ENCODE measurements around the gene BSN. TPM values are rescaled to one million over a fixed set of nuclear protein-coding genes. Genes with fewer than 3 reads are reported as not detected.

Gene BSN
- total RNA-seq, 2 experiments from 2014 or later, result 0.03 to 0.27 TPM

- CTCF ChIA-PET (ENCODE audit: unreplicated experiment), result no interaction called here
- Histone ChIP-seq H3K79me2 (ENCODE audit: insufficient read depth, low read depth, low read length) (no peaks in the 10 kb centered on the region), H3K9me3 (ENCODE audit: low read length) (no peaks in the 10 kb centered on the region), H3K36me3 (ENCODE audit: insufficient read depth, low read length) (no peaks in the 10 kb centered on the region), H4K20me1 (ENCODE audit: insufficient read depth, low read length) (no peaks in the 10 kb centered on the region), H3K4me3 (ENCODE audit: low read depth, low read length, poor library complexity, severe bottlenecking) (no peak overlapping the region), H2AFZ (ENCODE audit: low read length) (no peak overlapping the region), H3K4me1 (ENCODE audit: insufficient read depth, low read length, poor library complexity, severe bottlenecking) (no peaks in the 10 kb centered on the region), H3K4me2 (ENCODE audit: low read length) (no peak overlapping the region), H3K9me2 (ENCODE audit: insufficient read depth, low read length) (no peaks in the 10 kb centered on the region), H3K27ac (ENCODE audit: low read depth, low read length, poor library complexity, severe bottlenecking) (no peak overlapping the region)
- TF ChIP-seq, protein P1, sequence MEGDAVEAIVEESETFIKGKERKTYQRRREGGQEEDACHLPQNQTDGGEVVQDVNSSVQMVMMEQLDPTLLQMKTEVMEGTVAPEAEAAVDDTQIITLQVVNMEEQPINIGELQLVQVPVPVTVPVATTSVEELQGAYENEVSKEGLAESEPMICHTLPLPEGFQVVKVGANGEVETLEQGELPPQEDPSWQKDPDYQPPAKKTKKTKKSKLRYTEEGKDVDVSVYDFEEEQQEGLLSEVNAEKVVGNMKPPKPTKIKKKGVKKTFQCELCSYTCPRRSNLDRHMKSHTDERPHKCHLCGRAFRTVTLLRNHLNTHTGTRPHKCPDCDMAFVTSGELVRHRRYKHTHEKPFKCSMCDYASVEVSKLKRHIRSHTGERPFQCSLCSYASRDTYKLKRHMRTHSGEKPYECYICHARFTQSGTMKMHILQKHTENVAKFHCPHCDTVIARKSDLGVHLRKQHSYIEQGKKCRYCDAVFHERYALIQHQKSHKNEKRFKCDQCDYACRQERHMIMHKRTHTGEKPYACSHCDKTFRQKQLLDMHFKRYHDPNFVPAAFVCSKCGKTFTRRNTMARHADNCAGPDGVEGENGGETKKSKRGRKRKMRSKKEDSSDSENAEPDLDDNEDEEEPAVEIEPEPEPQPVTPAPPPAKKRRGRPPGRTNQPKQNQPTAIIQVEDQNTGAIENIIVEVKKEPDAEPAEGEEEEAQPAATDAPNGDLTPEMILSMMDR (conservative IDR thresholded peaks at IDR 0.05; ENCODE audit: low read length), result no peak
- no peak for TF ChIP-seq EZH2phosphoT487 (IDR thresholded peaks at IDR 0.05; ENCODE audit: borderline replicate concordance, low read depth, low read length)
- BruUV-seq (replicated peaks), result no TSS peak
- no peak for DNase-seq (ENCODE audit: low spot score)
- intact Hi-C loops (cut with micrococcal nuclease; ENCODE audit: unreplicated experiment), result no loop called here
- POLR2A ChIA-PET, result interaction anchor here (0.5 kb wide), 1 partner anchor 216 kb away, joined by 3 read pairs; no protein-coding TSS in a partner anchor
Measured at GRCh38 chr3:49652903-49653415, 98.7 kb downstream of the BSN start.

- H3K4me1 ChIP-seq (ENCODE audit: insufficient read depth, low read length, poor library complexity, severe bottlenecking), result no peaks in the 10 kb centered on the region
- no peak for DNase-seq (ENCODE audit: low spot score)
- no peaks in the 10 kb centered on the region for H3K9me3 ChIP-seq (ENCODE audit: low read length)
- no peaks in the 10 kb centered on the region for H4K20me1 ChIP-seq (ENCODE audit: insufficient read depth, low read length)
- no peak overlapping the region for H3K27ac ChIP-seq (ENCODE audit: low read depth, low read length, poor library complexity, severe bottlenecking)
- H3K79me2 ChIP-seq (ENCODE audit: insufficient read depth, low read depth, low read length), result no peaks in the 10 kb centered on the region
- no peak overlapping the region for H3K4me2 ChIP-seq (ENCODE audit: low read length)
- H2AFZ ChIP-seq (ENCODE audit: low read length), result no peak overlapping the region
- BruUV-seq (replicated peaks), result no TSS peak
- CTCF ChIA-PET (ENCODE audit: unreplicated experiment), result no interaction called here
- POLR2A ChIA-PET, result no interaction called here
- no peaks in the 10 kb centered on the region for H3K36me3 ChIP-seq (ENCODE audit: insufficient read depth, low read length)
- no peak overlapping the region for H3K4me3 ChIP-seq (ENCODE audit: low read depth, low read length, poor library complexity, severe bottlenecking)
- no peaks in the 10 kb centered on the region for H3K9me2 ChIP-seq (ENCODE audit: insufficient read depth, low read length)
- intact Hi-C loops (cut with micrococcal nuclease; ENCODE audit: unreplicated experiment), result no loop called here
- TF ChIP-seq, protein P1 (conservative IDR thresholded peaks at IDR 0.05; ENCODE audit: low read length), result no peak
Measured at GRCh38 chr3:49653621-49654020, 99.3 kb downstream of the BSN start.

DNA sequence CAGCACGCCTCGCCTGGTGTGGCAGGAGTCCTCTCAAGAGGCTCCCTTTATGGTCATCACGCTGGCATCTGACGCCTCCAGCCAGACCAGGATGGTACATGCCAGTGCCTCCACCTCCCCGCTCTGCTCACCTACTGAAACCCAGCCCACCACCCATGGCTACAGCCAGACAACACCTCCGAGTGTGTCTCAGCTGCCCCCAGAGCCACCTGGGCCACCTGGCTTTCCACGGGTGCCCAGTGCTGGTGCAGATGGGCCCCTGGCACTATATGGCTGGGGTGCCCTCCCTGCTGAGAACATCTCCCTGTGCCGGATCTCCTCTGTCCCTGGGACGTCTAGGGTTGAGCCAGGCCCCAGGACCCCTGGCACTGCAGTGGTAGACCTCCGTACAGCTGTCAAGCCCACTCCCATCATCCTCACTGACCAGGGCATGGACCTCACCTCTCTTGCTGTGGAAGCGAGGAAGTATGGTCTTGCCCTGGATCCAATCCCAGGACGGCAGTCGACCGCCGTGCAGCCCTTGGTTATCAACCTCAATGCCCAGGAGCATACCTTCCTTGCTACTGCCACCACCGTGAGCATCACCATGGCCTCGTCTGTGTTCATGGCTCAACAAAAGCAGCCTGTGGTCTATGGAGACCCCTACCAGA is 100.0 kb downstream of the BSN start:
- POLR2A ChIA-PET, result no interaction called here
- no peak overlapping the region for H3K4me2 ChIP-seq (ENCODE audit: low read length)

More for the DNA sequence above, 100.0 kb downstream of the BSN start:
- Histone ChIP-seq H3K9me3 (ENCODE audit: low read length) (no peaks in the 10 kb centered on the region), H3K79me2 (ENCODE audit: insufficient read depth, low read depth, low read length) (no peaks in the 10 kb centered on the region), H3K4me1 (ENCODE audit: insufficient read depth, low read length, poor library complexity, severe bottlenecking) (no peaks in the 10 kb centered on the region), H4K20me1 (ENCODE audit: insufficient read depth, low read length) (no peaks in the 10 kb centered on the region), H3K27ac (ENCODE audit: low read depth, low read length, poor library complexity, severe bottlenecking) (no peak overlapping the region), H3K9me2 (ENCODE audit: insufficient read depth, low read length) (no peaks in the 10 kb centered on the region), H3K4me3 (ENCODE audit: low read depth, low read length, poor library complexity, severe bottlenecking) (no peak overlapping the region), H2AFZ (ENCODE audit: low read length) (no peak overlapping the region), H3K36me3 (ENCODE audit: insufficient read depth, low read length) (no peaks in the 10 kb centered on the region)
- TF ChIP-seq EZH2phosphoT487 (IDR thresholded peaks at IDR 0.05; ENCODE audit: borderline replicate concordance, low read depth, low read length), result no peak
- TF ChIP-seq, protein P1 (conservative IDR thresholded peaks at IDR 0.05; ENCODE audit: low read length), result no peak
- DNase-seq (ENCODE audit: low spot score), result no peak
- no TSS peak for BruUV-seq (replicated peaks)
- intact Hi-C loops (cut with micrococcal nuclease; ENCODE audit: unreplicated experiment), result no loop called here
- CTCF ChIA-PET (ENCODE audit: unreplicated experiment), result no interaction called here

Measured in OCI-LY7 (cell line).